ENCODE measurements around the gene RPS23. TPM values are rescaled to one million over a fixed set of nuclear protein-coding genes. Genes with fewer than 3 reads are reported as not detected.

RPS23 gene
- total RNA-seq, 1 donor from 2014 or later = 3,055 TPM

DNA sequence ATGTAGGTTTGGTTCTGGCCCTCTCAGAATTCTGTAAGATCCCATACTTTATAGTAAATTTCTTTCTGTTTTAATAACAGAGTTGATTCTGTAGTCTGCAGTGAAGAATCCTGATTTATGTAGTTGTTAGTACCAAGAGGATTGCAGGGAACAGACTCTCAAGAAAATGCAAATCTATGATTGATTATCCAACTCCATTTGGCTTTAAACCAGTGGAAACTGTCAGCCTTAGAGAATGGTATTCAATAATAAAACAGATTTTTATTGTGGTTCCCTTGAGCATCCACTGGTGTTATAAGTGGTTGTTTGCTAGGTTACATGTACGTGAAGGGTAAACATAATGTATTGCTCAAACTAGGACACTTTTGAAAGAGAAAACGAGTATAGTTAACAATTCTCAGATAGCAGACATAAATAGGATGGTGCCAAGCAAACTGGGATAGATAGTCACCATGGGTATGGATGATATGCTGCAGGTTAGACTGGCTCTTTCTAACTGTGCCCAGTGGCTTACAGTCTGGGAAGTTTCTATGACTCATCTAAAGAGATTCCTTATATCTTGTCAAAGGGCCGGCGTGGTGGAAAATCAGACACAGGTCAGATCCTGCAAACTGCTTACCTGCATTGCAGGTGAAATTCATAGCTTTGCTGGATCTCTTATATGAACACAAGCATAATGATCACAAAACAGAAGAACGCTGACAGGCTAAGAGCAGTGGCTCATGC, 41.7 kb upstream of the RPS23 start:
- H3K4me3 ChIP-seq (ENCODE audit: low read depth, low read length) = no peak overlapping the region
- H3K36me3 ChIP-seq (ENCODE audit: control insufficient read depth, insufficient read depth, low read length) = no peaks in the 10 kb centered on the region
- DNase-seq (ENCODE audit: low read depth) (no peak), FAIRE-seq (no peak)
- H3K27me3 ChIP-seq (ENCODE audit: control insufficient read depth, insufficient read depth, low read length) = peaks cover 5% of the 10 kb centered on the region
- TF ChIP-seq, protein P1, sequence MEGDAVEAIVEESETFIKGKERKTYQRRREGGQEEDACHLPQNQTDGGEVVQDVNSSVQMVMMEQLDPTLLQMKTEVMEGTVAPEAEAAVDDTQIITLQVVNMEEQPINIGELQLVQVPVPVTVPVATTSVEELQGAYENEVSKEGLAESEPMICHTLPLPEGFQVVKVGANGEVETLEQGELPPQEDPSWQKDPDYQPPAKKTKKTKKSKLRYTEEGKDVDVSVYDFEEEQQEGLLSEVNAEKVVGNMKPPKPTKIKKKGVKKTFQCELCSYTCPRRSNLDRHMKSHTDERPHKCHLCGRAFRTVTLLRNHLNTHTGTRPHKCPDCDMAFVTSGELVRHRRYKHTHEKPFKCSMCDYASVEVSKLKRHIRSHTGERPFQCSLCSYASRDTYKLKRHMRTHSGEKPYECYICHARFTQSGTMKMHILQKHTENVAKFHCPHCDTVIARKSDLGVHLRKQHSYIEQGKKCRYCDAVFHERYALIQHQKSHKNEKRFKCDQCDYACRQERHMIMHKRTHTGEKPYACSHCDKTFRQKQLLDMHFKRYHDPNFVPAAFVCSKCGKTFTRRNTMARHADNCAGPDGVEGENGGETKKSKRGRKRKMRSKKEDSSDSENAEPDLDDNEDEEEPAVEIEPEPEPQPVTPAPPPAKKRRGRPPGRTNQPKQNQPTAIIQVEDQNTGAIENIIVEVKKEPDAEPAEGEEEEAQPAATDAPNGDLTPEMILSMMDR (IDR thresholded peaks at IDR 0.05; ENCODE audit: insufficient read depth, low read length, severe bottlenecking) = no peak

DNA sequence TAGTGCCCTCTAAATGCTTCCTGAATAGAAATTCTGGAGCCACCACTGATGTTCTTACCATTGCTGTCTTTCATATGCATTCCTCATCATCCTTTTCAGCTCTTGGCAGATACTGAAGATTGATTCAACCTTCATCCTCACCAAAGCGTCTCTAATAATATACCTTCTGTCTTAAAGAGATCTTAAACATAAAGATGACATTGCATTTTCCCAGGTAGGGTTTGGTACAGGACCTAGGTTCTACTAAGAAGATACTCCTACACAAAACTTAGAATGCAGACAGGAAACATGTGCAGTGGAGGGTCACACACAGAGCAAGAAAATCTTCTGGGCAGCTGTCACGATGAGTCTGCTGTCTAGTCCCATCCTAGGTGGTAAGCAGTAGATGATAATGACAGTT, 41.0 kb upstream of the RPS23 start:
- FAIRE-seq (no peak), DNase-seq (ENCODE audit: low read depth) (no peak)
- TF ChIP-seq, protein P1 (IDR thresholded peaks at IDR 0.05; ENCODE audit: insufficient read depth, low read length, severe bottlenecking) = no peak

DNA sequence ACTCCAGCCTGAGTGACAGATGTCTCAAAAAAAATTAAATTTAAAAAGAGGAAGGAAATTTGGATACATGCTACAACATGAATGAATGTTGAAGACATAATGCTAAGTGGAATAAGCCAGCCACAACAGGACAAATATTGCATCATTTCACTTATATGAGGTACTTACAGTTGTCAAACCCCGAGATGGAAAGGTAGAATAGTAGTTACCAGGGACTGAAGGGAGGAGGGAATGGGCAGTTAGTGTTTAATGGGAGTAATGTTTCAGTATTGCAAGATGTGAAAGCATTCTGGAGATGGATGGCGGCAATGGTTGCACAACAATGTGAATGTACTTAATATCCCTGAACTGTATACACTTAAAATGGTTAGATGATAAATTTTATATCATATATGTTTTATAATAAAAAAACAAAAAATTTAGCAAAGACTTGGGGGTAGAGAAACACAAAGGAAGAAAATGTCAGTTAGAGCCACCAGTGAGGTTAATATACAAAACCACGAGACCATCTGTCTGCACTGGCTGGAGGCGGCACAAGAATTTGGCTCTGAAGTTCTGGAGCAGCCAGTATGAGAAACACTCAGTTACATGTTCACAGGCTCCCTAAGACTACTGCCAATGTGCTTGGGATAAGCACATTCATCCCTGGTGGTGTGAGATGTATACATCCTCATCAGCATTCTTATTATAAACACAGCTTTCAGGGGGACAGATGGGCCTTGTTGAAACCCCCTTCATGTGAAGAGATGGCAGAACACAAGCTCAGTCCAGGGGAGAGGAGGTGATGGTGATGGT, 37.0 kb upstream of the RPS23 start:
- DNase-seq (ENCODE audit: low read depth) (peak; percentile 64), FAIRE-seq (no peak)
- TF ChIP-seq, protein P1 (IDR thresholded peaks at IDR 0.05; ENCODE audit: insufficient read depth, low read length, severe bottlenecking) = no peak
- Histone ChIP-seq H3K27me3 (ENCODE audit: control insufficient read depth, insufficient read depth, low read length) (peaks cover 2% of the 10 kb centered on the region), H3K4me3 (ENCODE audit: low read depth, low read length) (no peak overlapping the region), H3K36me3 (ENCODE audit: control insufficient read depth, insufficient read depth, low read length) (no peaks in the 10 kb centered on the region)

More for the DNA sequence above, 41.0 kb upstream of the RPS23 start:
- Histone ChIP-seq H3K36me3 (ENCODE audit: control insufficient read depth, insufficient read depth, low read length) (no peaks in the 10 kb centered on the region), H3K27me3 (ENCODE audit: control insufficient read depth, insufficient read depth, low read length) (peaks cover 5% of the 10 kb centered on the region), H3K4me3 (ENCODE audit: low read depth, low read length) (no peak overlapping the region)

DNA sequence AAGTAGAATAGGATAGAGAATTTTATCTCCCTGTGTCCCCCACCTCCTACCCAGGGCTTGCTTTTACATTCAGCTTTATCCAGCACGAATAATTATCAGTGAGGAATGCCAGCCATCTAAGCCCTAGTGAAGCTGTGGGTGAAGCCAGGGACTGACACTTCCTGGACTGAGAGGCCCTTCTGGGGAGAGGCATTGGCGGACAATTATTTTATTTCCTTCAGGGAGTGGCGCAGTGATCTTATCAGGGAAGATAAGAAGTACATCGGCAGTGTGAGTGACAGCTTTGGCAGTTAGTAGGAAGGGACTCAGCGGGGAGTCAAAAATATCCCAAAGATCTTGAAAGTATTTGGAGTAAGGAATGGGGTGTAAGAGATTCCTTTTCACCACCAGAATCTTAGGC, 34.9 kb upstream of the RPS23 start:
- TF ChIP-seq, protein P1 (IDR thresholded peaks at IDR 0.05; ENCODE audit: insufficient read depth, low read length, severe bottlenecking) = no peak
- DNase-seq (ENCODE audit: low read depth) (no peak), FAIRE-seq (no peak)
- no peak overlapping the region for H3K4me3 ChIP-seq (ENCODE audit: low read depth, low read length)
- H3K36me3 ChIP-seq (ENCODE audit: control insufficient read depth, insufficient read depth, low read length) = no peaks in the 10 kb centered on the region
- H3K27me3 ChIP-seq (ENCODE audit: control insufficient read depth, insufficient read depth, low read length) = peaks cover 2% of the 10 kb centered on the region

DNA sequence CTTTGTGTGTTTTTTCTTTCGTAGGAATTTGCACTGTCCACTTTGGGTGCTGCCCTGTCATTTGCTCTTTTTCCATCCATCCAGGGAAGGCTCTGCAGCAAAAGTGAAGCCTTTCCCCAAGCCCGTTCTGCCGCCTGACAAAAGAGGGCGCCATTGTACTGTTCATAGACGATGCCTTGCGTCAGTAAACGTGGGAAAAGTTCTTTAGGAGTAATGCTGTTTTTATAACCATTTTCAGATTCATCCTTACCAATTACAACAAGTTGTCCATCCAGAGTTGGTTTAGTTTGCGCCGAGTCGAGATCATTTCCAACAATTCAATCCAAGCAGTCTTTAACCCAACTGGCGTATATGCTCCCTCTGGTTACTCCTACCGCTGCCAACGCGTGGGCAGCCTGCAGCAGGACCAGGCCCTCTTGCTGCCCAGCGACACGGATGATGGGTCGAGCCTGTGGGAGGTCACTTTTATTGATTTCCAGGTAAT, 34.3 kb upstream of the RPS23 start:
- Histone ChIP-seq H3K27me3 (ENCODE audit: control insufficient read depth, insufficient read depth, low read length) (peaks cover 2% of the 10 kb centered on the region), H3K36me3 (ENCODE audit: control insufficient read depth, insufficient read depth, low read length) (no peaks in the 10 kb centered on the region), H3K4me3 (ENCODE audit: low read depth, low read length) (no peak overlapping the region)
- DNase-seq (ENCODE audit: low read depth) (peak; percentile 53), FAIRE-seq (no peak)
- TF ChIP-seq, protein P1 (IDR thresholded peaks at IDR 0.05; ENCODE audit: insufficient read depth, low read length, severe bottlenecking) = peak; percentile 86

Data from bronchial epithelial cell (primary cell).